NCI-H187 (cell line): ENCODE measurements around the gene NEURL4.

Experiments
- DNase-seq, 2 experiments: peaks; one replicate each; lab custom pipeline; 2025; lab: John Stamatoyannopoulos, UW

NEURL4 gene

DNA sequence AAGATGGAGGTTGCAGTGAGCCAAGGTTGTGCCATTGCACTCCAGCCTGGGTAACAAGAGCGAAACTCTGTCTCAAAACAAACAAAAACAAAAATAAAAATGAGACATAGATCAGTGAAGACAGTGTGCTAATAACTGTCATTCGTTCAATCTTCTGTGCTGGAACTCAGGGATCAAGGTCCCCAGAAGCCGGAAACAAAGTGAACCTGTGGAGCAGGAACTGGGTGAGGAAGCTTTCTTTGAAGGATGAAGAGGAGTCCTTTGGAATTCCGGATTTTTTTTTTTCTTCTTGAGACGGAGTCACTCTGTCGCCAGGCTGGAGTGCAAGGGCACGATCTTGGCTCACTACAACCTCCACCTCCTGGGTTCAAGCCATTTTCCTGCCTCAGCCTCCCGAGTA, 49.7 kb downstream of the NEURL4 start:
- DNase-seq: no peak

DNA sequence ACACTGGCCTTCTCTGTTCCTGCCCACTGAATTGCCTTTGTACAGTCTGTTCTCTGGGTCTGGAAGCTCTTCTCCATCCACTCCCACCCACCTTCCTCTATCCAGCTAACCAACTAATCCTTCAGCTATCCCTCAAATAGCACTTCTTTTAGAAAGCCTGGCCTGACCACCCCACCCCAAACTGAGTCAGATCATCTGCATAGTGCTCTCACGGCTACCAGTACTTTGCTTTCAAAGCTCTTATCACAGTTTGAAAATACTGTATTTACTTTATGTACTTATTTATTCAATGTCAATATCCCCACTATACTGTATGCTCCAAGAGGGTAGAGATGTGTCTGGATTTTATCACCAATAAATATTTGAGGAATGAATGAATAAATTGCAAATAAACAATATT, 62.4 kb downstream of the NEURL4 start:
- no peak for DNase-seq
